GM18867 (cell line): Measurements from ENCODE around the gene SHISAL1.
A peak's percentile ranks its signal among the peaks of the same experiment; 100 is the strongest.
"Not testable (repeated sequence)": the region's sequence is repeated elsewhere in the genome, so short reads cannot be mapped to it uniquely, and the experiment has no call there.

Source experiments
- ATAC-seq: cut with Tn5 transposase; IDR thresholded peaks from one replicate; pipeline ENCODE4 v1.9.1; 2021; ENCODE audit warnings: mild to moderate bottlenecking, moderate library complexity; ENCODE audit not compliant: unreplicated experiment

SHISAL1 gene

DNA sequence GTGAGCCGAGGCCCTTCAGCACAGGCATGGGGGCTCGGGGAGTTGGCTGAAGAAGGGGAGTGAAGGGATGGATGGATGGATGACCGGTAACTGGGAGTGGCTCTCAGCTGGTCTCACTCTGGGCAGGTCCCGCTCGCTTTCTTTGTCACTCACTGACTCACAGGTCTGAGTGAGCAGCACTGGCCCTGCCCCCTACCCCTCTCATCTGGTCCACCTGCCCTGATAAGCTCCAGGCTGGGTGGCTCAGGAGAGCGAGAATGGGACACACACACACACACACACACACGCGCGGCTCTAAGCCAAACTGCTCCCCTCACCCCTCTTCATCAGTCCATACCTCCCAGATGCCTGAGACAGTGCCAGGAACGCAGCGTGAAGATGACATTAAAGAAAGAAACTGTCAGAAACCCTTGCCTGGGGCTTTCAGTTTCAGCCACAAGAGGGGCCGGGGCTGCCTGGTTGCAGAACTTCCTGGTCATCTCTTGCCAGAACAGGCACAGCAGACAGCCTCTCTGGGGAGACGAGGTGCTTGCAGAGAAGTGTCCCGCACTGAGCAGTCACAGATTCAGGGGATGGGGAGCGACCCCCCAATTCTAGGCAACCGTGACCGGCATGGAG lies 16.5 kb upstream of the SHISAL1 start:
- ATAC-seq, result peak; percentile 73

DNA sequence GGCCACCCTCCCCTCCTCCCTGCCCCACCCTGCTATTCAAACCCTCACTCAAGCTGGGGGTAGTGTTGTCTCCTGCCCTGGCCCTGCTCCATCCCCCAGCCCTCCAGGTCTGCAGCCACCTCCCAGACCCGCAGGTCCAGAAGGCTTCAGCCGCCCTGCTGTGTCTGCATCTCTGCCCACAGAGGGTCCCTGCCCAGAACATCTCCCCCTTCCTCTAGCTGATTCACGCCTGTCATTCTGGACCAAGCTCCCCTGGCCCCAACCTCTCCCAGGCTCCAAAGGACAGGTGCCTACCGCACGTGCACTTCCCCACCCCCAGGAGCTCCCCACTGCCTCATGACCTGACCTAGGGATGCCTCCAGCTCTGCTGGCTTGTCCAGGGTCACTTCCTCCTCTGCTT lies 16.0 kb upstream of the SHISAL1 start:
- ATAC-seq, result no peak

DNA sequence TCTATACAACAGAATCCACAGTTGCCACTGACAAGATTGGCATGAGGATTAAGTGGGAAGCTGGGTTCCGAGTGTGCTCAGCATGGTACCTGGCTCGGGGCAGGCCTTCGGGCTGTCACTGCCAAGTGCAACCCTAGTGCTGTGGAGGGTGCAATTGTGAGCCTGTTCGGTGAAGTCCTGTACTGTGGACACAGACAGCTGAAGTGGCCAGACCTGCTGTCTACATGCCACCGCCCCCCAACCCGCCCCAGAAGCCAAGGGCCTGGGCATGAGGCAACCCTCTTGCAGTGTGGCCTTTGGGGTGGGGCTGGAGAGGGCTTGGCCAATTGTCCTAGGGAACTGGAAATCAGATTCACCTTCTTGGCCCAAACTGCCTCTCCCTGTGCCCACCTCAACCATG lies 15.6 kb upstream of the SHISAL1 start:
- ATAC-seq, result no peak

DNA sequence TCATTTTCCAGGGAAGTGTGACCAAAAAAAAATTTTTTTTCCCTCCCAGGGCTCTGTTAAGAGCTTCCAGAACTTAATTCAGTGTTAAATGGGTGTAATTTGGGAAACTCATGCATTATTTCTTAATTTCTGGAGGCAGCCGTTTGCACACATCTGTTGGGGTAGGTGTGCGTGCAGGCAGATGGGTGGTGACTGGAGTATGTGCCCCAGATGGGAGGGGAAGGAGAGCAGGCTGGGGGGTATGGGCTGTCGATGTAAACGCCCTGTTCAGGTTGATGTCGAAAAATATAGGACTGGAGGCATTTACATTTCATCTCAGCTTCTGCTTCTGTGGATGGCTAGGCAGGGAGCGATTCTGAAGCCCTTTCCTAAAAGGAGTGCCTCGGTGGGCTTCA lies 13.7 kb upstream of the SHISAL1 start:
- ATAC-seq, result no peak

DNA sequence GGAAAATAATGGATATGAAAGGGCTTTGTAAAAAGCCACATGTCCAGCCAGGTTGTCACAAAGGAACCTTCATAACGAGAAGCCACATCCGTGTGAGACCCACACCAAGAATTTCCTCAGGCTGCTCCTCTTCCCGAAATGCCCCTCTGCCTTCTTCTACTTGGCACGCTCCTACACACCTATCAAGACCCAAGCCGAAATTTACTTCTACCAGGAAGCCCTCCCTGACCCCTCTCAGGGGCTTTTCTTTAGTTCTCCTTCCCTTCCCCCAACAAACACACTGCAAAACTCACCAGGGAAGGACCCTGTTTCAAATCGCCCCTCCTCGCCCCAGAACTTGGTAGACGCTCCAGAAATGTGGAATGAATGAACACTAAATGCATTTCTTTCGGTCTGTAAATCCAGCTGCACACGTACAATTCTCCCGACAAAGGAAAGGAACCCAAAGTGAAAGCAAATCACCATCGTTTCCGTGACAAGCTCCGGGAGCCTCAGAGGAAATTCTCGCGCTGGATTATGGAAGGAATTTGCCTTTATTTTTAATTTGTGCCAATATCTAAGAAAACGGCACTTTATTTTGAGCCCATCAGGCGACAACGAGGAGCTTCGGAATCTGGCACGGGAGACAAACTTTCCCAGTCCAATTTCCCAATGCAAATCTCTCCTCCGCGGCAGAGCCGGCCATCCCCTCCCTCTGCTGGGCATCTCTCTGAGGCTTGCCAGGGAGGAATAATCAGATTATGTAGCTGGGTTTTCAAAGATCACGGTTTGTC lies 13.2 kb upstream of the SHISAL1 start:
- no peak for ATAC-seq

DNA sequence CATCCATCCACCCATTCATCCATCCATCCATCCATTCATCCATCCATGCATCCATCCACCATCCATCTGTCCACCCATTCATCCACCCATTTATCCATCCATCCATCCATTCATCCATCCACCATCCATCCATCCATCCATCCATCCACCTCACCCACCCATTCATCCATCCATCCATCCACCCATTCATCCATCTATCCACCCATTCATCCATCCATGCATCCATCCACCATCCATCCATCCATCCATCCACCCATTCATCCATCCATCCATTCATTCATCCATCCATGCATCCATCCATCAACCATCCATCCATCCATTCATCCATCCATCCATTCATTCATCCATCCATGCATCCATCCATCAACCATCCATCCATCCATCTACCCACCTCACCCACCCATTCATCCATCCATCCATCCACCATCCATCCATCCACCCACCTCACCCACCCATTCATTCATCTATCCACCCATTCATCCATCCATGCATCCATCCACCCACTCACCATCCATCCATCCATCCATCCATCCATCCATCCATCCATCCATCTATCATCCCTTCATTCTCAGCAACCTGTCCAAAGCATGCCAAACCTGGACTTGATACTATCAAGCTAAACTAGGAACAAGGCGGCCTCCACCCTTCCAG lies 10.5 kb upstream of the SHISAL1 start:
- ATAC-seq, result not testable (repeated sequence)

DNA sequence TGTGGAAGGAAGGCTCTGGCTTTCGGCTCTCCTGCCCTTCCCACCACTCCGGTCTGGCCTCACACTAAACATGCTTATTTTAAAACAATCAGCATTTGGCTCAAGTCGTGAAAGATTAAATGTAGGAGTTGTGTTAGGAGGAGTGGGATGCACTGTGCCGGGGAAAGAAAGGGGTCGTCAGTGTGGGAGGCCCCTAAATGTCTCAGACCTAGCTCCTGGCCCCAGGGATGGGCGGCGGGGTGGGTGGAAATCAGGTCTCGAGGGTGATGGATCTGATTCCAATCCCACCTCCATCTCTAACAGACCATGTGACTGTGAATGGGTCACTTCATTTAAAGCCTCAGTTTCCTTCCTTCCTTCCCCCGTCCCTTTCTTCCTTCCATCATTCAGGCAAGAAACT lies 6.9 kb upstream of the SHISAL1 start:
- ATAC-seq, result no peak

DNA sequence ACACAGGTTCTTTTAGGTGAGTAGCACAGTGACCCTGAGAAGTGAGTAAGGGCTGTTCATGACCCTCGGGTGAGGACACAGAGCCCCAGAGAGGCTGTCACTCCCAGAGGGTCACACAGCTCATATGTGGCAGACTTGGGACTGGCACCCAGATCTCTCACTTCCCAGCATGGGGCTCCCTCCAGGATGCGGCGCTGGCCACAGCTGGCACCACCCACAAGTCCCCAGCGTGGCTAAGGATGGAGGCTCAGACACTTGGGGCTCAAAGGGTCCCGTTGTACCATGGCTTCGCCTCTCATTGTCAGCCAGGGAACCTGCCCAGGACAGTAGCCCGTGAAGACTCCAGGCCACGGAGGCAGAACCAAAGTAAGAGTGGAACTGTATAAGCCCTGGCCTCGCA lies 6.0 kb upstream of the SHISAL1 start:
- no peak for ATAC-seq

DNA sequence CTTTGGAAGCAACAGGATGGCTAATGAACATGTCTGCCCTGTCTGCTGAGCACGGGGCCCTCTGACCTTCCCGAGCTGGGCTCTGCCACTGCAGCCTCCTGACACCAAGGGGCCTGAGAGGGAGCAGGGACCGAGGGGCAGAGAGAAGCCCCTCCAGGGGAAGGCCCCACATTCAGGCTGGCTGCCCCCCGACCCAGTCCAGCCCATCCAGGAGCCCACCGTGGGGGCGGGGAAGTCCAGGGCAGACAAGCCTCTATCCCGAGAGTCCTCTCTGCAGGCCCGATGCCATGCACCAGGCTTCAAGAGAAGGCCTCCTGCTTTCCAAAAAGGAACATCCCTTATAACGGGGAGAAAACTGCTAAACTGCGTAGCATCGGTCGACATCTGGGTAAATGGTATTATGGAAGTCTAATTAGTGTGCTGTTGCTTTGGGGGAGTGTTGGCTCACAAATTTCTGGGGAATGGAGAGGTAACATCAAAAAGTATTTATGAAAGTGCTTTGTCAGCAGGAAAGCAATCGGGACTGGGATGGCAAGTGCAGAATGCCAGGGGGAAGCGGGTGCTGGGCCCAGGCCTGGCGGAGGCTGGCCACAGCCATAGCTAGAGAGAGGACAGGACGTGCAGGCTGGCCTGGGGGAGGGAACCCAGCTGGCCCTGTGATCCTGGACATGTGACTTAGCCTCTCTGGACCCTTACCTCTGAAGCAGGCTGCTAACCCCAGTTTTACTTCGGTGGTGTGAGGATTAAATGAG lies 5.3 kb upstream of the SHISAL1 start:
- ATAC-seq, result no peak

DNA sequence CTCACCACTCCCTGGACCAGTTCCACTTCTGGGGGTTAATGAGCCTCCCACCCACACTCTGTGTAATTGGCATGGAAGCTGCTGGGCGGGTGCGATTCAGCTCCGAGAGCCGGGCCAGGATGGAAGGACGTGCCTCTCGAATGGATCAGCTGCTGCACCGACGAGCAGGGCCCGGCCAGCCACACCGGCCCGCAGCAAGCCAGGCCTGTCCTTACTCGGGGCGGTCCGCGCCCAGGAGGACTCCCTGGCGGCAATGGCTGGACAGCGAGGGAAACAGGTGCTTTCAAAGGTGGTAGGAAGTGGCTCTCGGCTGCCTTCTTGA lies 4.3 kb upstream of the SHISAL1 start:
- no peak for ATAC-seq

DNA sequence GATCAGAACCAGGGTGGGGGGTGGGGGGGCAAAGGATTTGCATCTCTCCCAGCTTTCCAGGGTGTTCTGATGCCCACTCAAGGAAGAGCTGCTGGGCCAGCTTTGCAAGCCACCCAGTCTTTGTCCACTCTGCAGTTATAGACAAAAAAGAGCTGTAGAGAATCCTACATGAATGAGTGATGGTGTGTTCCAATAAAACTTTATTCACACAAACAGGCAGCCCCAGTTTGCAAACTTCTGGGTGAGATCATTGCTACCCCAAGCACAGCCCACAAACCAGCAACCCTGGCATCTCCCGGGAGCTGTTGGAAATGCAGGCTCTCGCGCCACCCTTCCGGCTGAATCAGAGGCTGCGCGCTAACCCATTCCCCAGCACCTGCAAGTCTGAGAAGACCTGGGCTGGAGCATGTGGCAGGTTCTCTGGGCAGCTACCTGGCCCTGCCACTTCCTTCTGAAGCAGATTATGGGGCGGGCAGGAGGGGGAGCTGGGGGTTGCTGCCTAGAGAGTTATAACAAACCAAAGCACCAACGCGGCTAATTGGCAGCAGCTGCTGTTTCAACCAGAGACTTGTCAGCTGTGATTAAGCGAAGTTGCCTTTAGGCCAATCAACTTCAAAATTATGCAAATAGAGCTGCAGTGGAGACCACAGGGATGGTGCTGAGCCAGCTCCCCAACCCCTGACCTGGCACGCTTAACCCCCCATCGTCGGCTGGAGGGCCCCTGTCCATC lies 3.8 kb upstream of the SHISAL1 start:
- no peak for ATAC-seq

DNA sequence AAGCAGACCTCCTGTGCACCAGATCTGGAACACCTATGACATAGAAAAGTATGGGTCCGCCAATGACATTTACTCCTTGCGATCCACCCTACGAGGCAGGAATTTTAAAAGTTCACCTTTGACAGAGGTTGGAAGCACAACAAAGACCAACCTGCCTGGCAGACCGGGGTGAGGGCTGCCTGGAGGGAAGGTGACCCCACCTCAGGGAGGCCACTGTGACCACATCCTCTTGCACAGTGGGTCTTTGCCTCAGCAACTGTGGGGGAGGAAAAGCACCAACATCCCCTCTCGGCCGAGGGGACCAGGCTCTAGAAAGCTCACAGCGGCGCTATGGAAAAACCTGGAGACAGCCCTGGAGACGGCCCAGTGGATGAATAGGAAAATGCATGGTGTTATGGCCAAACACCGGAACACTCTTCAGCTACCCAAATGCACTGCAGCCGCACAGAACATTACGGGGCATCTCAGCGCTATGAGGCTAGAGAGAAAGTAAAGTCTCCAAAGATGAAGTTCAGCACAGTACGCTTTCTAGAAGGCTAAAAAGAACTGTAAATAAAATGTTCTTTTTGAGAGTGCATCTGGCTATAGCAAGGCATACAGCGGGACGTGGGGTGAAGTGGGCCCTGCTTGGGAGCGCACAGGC lies 1.8 kb upstream of the SHISAL1 start:
- ATAC-seq, result no peak

DNA sequence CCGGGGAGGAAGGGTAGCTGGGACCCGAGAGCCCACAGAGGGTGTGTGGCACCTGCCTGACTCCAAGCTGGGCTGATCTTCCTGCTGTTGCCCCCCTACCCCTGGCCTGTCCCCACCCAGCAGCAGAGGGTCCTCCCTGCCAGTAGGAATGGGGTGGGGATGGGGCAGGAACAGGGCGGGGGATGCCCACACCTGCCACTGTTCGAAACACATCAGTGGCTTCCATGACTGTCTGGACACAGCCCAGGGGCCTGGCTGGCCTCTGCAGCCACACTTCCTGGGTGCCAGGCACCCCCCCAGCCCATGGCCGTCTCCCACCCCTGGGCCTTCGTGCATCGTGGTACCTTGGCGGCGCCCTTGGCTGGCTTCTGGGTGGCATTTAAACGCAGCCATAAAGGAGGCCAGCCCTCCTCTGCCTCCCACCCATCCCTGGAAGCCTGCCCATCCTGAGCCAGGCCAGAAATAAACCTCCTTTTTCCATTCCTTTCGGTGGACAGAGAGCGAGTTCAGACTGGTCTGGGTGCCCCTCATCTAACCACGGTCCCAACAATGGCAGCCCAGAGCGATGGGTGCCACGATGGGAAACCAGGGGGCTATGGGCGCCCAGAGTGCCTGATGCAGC lies 745 bp upstream of the SHISAL1 start:
- ATAC-seq, result no peak

DNA sequence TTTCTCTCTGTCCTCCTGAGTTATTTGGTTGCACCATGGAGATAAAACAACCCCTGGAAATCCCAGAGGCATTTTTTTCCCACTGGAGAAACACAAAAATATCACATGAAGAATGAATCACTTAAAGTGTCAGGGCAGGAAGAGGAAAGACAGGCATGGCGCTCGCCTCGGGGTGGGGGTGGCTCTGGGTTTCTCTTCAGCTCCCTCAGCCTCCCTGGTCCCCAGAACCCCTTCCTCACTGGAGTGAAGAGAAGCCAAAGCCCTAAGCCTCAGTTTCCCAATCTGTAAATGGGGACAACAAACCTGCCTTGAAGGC lies 938 bp downstream of the SHISAL1 start:
- no peak for ATAC-seq

DNA sequence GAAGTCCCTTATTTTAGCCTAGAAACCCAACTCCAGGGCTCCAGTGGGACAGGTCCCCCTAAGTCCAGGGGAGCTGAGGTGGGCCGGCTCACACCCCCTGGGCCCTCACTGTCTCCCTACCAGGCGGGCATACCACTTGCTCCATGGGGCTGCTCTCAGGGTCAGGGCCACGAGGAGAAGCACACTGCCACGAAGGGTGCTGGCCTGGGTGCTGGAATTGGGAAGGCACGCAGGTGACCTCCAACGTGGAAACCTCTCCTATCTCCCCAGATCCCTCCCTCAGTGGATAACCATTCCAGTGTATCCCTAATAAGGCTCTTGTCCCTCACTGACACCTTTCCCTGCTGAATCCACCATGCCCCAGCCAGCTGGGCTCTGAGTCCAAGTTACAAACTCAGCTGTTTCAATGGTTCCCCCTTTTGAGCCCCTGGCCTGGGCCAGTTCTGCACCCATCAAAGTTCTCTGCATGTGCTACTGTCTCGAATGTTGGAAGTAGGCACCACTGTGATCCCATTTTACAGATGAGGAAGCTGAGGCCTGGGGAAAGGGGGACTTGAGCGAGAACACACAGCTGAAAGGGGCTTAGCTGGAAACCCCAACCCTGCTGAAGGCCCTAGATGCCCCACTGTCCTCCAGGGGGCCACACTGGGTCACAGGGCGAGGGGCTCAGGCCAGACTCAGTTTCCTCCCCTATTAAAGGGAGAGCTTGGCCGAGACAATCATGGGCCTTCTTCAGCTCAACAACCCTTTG lies 1.5 kb downstream of the SHISAL1 start:
- ATAC-seq, result no peak

DNA sequence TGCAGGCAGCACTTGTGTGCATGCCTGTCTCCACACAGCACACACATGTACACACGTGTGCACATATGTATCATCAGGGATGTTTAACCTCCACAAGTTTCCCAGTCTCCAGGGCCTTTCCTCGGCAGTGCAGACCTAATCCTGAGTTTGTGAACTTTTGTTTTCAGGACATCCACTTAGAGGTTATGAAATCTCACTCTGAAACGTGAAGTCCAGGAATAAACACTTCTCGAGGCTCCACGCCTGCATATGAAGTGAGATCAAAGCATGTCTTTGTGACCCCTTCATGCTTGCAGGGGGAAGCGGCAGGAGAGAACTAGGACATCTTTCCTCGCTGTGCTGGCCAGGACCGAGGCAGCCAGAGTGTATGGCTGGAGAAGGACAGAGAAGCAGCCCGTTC lies 3.1 kb downstream of the SHISAL1 start:
- no peak for ATAC-seq

DNA sequence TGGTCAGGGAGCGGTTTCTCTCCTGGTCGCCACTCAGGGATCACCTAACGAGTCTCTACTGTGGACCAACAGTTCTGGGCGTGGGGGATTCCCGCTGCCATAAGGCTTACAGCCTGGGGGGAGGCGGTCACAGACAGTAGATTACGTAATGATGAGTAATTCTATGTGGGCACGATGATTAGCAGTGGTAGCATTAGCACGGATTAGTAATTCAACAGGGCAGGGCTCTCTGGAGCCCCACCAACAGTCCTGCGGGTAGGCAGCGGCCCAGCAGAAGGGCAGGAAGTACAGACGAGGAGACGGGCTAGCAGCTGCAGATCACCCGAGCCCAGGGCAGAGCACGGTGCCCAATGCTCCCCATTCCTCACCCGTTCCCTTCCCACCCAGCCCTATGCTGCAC lies 3.6 kb downstream of the SHISAL1 start:
- no peak for ATAC-seq

DNA sequence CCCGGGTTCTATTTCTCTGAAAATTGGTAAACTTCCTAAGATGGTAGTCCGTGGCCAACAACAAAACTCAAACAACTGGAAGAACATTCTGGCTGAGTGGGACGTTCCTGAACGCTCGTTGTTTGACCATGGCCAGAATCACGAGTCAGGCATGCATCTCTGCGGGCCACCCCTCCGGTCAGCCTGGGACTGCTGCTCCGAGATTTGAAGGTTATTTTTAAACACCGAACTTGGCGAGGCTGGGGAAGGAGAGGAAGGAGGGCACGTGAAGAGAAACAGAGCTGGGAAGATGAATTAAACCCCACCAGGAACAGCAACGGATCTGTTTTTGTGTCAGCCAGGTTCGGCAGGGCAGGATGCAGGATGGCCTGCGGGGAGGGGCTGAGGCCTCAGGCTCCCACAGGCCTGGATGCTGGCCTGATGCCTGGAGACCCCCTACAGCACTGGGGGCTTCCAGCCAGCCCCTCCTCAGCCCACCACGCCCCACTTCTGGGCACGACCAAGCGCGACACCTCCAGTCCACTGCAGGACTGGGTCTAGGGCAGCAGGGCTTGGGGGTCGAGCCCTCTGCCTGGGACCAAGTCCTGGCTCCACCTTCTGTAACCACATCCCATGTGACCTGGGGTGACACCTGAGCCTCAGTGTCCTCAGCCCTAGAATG lies 5.1 kb downstream of the SHISAL1 start:
- no peak for ATAC-seq

DNA sequence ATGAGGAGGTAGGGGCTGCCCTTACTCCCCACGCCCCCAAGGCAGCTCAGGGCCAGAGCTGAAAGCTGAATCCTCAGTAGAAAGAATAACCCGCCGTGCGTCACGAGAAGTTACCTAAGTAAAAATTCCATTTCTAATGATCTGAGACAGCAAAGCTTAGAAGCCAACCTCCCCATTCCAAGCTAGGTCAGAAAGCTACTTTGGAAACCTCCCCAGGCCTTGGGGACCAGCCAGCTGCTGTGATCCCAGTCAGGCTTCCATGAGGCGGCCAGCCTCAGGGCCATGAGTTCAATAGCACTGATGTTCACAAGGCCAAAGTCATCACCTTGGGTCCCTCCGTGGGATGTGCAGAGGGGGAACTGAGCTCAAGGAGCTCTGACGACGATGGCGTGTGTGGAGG lies 6.9 kb downstream of the SHISAL1 start:
- no peak for ATAC-seq
